ENCODE results near the gene PTPRN2.

Gene PTPRN2

GRCh38 chr7:157521061-157521731, 1066.4 kb downstream of the PTPRN2 start:
- no peak overlapping the region for H2AFZ ChIP-seq (ENCODE audit: low read length)
- peak overlapping the region; percentile 92 for H3K18ac ChIP-seq (ENCODE audit: low read length)
- H2BK120ac ChIP-seq (ENCODE audit: low read depth, low read length), result peak overlapping the region; percentile 4
- peaks cover 4 to 8% of the 10 kb centered on the region in 2 donors for H3K9me3 ChIP-seq (replicated peaks in 1 of 2; ENCODE audit: control insufficient read depth in 2 of 2, insufficient read depth in 1 of 2, low read depth in 1 of 2, low read length in 2 of 2)
- H3K4ac ChIP-seq (ENCODE audit: low read length), result no peak overlapping the region
- H3K79me1 ChIP-seq (ENCODE audit: low read depth, low read length), result peaks cover 1% of the 10 kb centered on the region
- no peak overlapping the region for H4K8ac ChIP-seq (ENCODE audit: low read depth, low read length)
- H3K9ac ChIP-seq (ENCODE audit: low read depth, low read length, poor library complexity), result peak overlapping the region; percentile 75
- no peak overlapping the region for H2BK5ac ChIP-seq (ENCODE audit: low read length)
- peak overlapping the region; percentile 43 for H2BK15ac ChIP-seq (ENCODE audit: low read length)
- peak overlapping the region; percentile 91 for H2AK5ac ChIP-seq (ENCODE audit: low read depth, low read length)
- H3K23ac ChIP-seq (ENCODE audit: low read depth, low read length, poor library complexity), result peak overlapping the region; percentile 87
- DNase-seq (ENCODE audit: low spot score), result no peak
- H3K4me3 ChIP-seq (ENCODE audit: low read length in 2 of 2), result no peak overlapping the region
- H2BK12ac ChIP-seq (ENCODE audit: low read length), result peak overlapping the region; percentile 88
- H3K27me3 ChIP-seq (ENCODE audit: control insufficient read depth in 3 of 3, insufficient read depth in 3 of 3, low read depth in 1 of 3, low read length in 3 of 3), result no peaks in the 10 kb centered on the region
- H3K4me1 ChIP-seq (ENCODE audit: control insufficient read depth in 2 of 2, insufficient read depth in 1 of 2, low read depth in 1 of 2, low read length in 2 of 2), result peaks cover 11 to 15% of the 10 kb centered on the region in 2 donors
- no peaks in the 10 kb centered on the region for H3K36me3 ChIP-seq (replicated peaks in 1 of 2; ENCODE audit: control insufficient read depth in 2 of 2, insufficient read depth in 2 of 2, low read length in 2 of 2)
- no peak overlapping the region for H3K27ac ChIP-seq (replicated peaks; ENCODE audit: low read length)
- H4K91ac ChIP-seq (ENCODE audit: low read depth, low read length, poor library complexity), result no peak overlapping the region
- WGBS, 2 donors (ENCODE audit: extremely low coverage in 2 of 2, insufficient read length in 2 of 2, insufficient replicate concordance in 1 of 2), result no CpG with 5 or more reads among the region's 28 CpGs
- H3K4me2 ChIP-seq (ENCODE audit: insufficient read depth, low read length, poor library complexity, severe bottlenecking), result no peak overlapping the region
- H3K14ac ChIP-seq (ENCODE audit: low read length), result peak overlapping the region; percentile 84

- peak overlapping the region; percentile 68 for H3K18ac ChIP-seq (ENCODE audit: low read length)
- H3K14ac ChIP-seq (ENCODE audit: low read length), result no peak overlapping the region
- H2BK12ac ChIP-seq (ENCODE audit: low read length), result no peak overlapping the region
- no peak overlapping the region for H3K4me3 ChIP-seq (ENCODE audit: low read length in 2 of 2)
- H2AFZ ChIP-seq (ENCODE audit: low read length), result no peak overlapping the region
- DNase-seq (ENCODE audit: low spot score), result no peak
- H4K8ac ChIP-seq (ENCODE audit: low read depth, low read length), result no peak overlapping the region
- no peak overlapping the region for H2AK5ac ChIP-seq (ENCODE audit: low read depth, low read length)
- no peak overlapping the region for H2BK120ac ChIP-seq (ENCODE audit: low read depth, low read length)
- H3K23ac ChIP-seq (ENCODE audit: low read depth, low read length, poor library complexity), result no peak overlapping the region
- no peak overlapping the region for H3K27ac ChIP-seq (replicated peaks; ENCODE audit: low read length)
- H3K4me1 ChIP-seq (ENCODE audit: control insufficient read depth in 2 of 2, insufficient read depth in 1 of 2, low read depth in 1 of 2, low read length in 2 of 2), result peaks cover 8 to 15% of the 10 kb centered on the region in 2 donors
- no peak overlapping the region for H4K91ac ChIP-seq (ENCODE audit: low read depth, low read length, poor library complexity)
- no peak overlapping the region for H3K4ac ChIP-seq (ENCODE audit: low read length)
- H3K27me3 ChIP-seq (ENCODE audit: control insufficient read depth in 3 of 3, insufficient read depth in 3 of 3, low read depth in 1 of 3, low read length in 3 of 3), result no peaks in the 10 kb centered on the region
- H3K9ac ChIP-seq (ENCODE audit: low read depth, low read length, poor library complexity), result no peak overlapping the region
- no peak overlapping the region for H2BK15ac ChIP-seq (ENCODE audit: low read length)
- no peak overlapping the region for H3K4me2 ChIP-seq (ENCODE audit: insufficient read depth, low read length, poor library complexity, severe bottlenecking)
- no peak overlapping the region for H2BK5ac ChIP-seq (ENCODE audit: low read length)
- no CpG with 5 or more reads among the region's 8 CpGs for WGBS, 2 donors (ENCODE audit: extremely low coverage in 2 of 2, insufficient read length in 2 of 2, insufficient replicate concordance in 1 of 2)
- no peaks in the 10 kb centered on the region for H3K36me3 ChIP-seq (replicated peaks in 1 of 2; ENCODE audit: control insufficient read depth in 2 of 2, insufficient read depth in 2 of 2, low read length in 2 of 2)
- peaks cover 1% of the 10 kb centered on the region for H3K79me1 ChIP-seq (ENCODE audit: low read depth, low read length)
- H3K9me3 ChIP-seq (replicated peaks in 1 of 2; ENCODE audit: control insufficient read depth in 2 of 2, insufficient read depth in 1 of 2, low read depth in 1 of 2, low read length in 2 of 2), result peaks cover 4 to 8% of the 10 kb centered on the region in 2 donors
These were observed 1067.4 kb downstream of the PTPRN2 start for GRCh38 chr7:157520249-157520648.

GRCh38 chr7:157519798-157520244, 1067.8 kb downstream of the PTPRN2 start:
- H3K4me3 ChIP-seq (ENCODE audit: low read length in 2 of 2), result no peak overlapping the region
- peaks cover 4 to 8% of the 10 kb centered on the region in 2 donors for H3K9me3 ChIP-seq (replicated peaks in 1 of 2; ENCODE audit: control insufficient read depth in 2 of 2, insufficient read depth in 1 of 2, low read depth in 1 of 2, low read length in 2 of 2)
- H3K27me3 ChIP-seq (ENCODE audit: control insufficient read depth in 3 of 3, insufficient read depth in 3 of 3, low read depth in 1 of 3, low read length in 3 of 3), result no peaks in the 10 kb centered on the region
- no peak overlapping the region for H4K8ac ChIP-seq (ENCODE audit: low read depth, low read length)
- no peak overlapping the region for H3K14ac ChIP-seq (ENCODE audit: low read length)
- H2BK5ac ChIP-seq (ENCODE audit: low read length), result no peak overlapping the region
- peak overlapping the region; percentile 69 for H2AK5ac ChIP-seq (ENCODE audit: low read depth, low read length)
- H2BK120ac ChIP-seq (ENCODE audit: low read depth, low read length), result no peak overlapping the region
- peak overlapping the region; percentile 69 for H2AFZ ChIP-seq (ENCODE audit: low read length)
- WGBS, 2 donors (ENCODE audit: extremely low coverage in 2 of 2, insufficient read length in 2 of 2, insufficient replicate concordance in 1 of 2), result no CpG with 5 or more reads among the region's 16 CpGs
- no peak overlapping the region for H3K23ac ChIP-seq (ENCODE audit: low read depth, low read length, poor library complexity)
- no peaks in the 10 kb centered on the region for H3K36me3 ChIP-seq (replicated peaks in 1 of 2; ENCODE audit: control insufficient read depth in 2 of 2, insufficient read depth in 2 of 2, low read length in 2 of 2)
- peaks cover 8 to 15% of the 10 kb centered on the region in 2 donors for H3K4me1 ChIP-seq (ENCODE audit: control insufficient read depth in 2 of 2, insufficient read depth in 1 of 2, low read depth in 1 of 2, low read length in 2 of 2)
- H3K79me1 ChIP-seq (ENCODE audit: low read depth, low read length), result peaks cover 1% of the 10 kb centered on the region
- H3K4ac ChIP-seq (ENCODE audit: low read length), result no peak overlapping the region
- no peak for DNase-seq (ENCODE audit: low spot score)
- peak overlapping the region; percentile 43 for H2BK15ac ChIP-seq (ENCODE audit: low read length)
- H3K27ac ChIP-seq (replicated peaks; ENCODE audit: low read length), result no peak overlapping the region
- no peak overlapping the region for H2BK12ac ChIP-seq (ENCODE audit: low read length)
- no peak overlapping the region for H3K4me2 ChIP-seq (ENCODE audit: insufficient read depth, low read length, poor library complexity, severe bottlenecking)
- no peak overlapping the region for H3K9ac ChIP-seq (ENCODE audit: low read depth, low read length, poor library complexity)
- H4K91ac ChIP-seq (ENCODE audit: low read depth, low read length, poor library complexity), result no peak overlapping the region
- peak overlapping the region; percentile 68 for H3K18ac ChIP-seq (ENCODE audit: low read length)

- no peak overlapping the region for H3K4me2 ChIP-seq (ENCODE audit: insufficient read depth, low read length, poor library complexity, severe bottlenecking)
- no peak overlapping the region for H2AK5ac ChIP-seq (ENCODE audit: low read depth, low read length)
- DNase-seq (ENCODE audit: low spot score), result no peak
- no peak overlapping the region for H3K23ac ChIP-seq (ENCODE audit: low read depth, low read length, poor library complexity)
- H3K4ac ChIP-seq (ENCODE audit: low read length), result no peak overlapping the region
- no peak overlapping the region for H4K8ac ChIP-seq (ENCODE audit: low read depth, low read length)
- H2BK5ac ChIP-seq (ENCODE audit: low read length), result no peak overlapping the region
- H3K4me3 ChIP-seq (ENCODE audit: low read length in 2 of 2), result no peak overlapping the region
- no peaks in the 10 kb centered on the region for H3K27me3 ChIP-seq (ENCODE audit: control insufficient read depth in 3 of 3, insufficient read depth in 3 of 3, low read depth in 1 of 3, low read length in 3 of 3)
- H3K4me1 ChIP-seq (ENCODE audit: control insufficient read depth in 2 of 2, insufficient read depth in 1 of 2, low read depth in 1 of 2, low read length in 2 of 2), result peaks cover 8 to 15% of the 10 kb centered on the region in 2 donors
- no peak overlapping the region for H2BK15ac ChIP-seq (ENCODE audit: low read length)
- no peak overlapping the region for H2BK12ac ChIP-seq (ENCODE audit: low read length)
- H2BK120ac ChIP-seq (ENCODE audit: low read depth, low read length), result no peak overlapping the region
- peak overlapping the region; percentile 76 for H3K18ac ChIP-seq (ENCODE audit: low read length)
- H3K9me3 ChIP-seq (replicated peaks in 1 of 2; ENCODE audit: control insufficient read depth in 2 of 2, insufficient read depth in 1 of 2, low read depth in 1 of 2, low read length in 2 of 2), result peaks cover 4 to 8% of the 10 kb centered on the region in 2 donors
- H3K14ac ChIP-seq (ENCODE audit: low read length), result no peak overlapping the region
- no peak overlapping the region for H4K91ac ChIP-seq (ENCODE audit: low read depth, low read length, poor library complexity)
- H3K9ac ChIP-seq (ENCODE audit: low read depth, low read length, poor library complexity), result no peak overlapping the region
- H2AFZ ChIP-seq (ENCODE audit: low read length), result no peak overlapping the region
- WGBS, 2 donors (ENCODE audit: extremely low coverage in 2 of 2, insufficient read length in 2 of 2, insufficient replicate concordance in 1 of 2), result no CpG with 5 or more reads among the region's 10 CpGs
- no peaks in the 10 kb centered on the region for H3K36me3 ChIP-seq (replicated peaks in 1 of 2; ENCODE audit: control insufficient read depth in 2 of 2, insufficient read depth in 2 of 2, low read length in 2 of 2)
- H3K27ac ChIP-seq (replicated peaks; ENCODE audit: low read length), result no peak overlapping the region
- peaks cover 1% of the 10 kb centered on the region for H3K79me1 ChIP-seq (ENCODE audit: low read depth, low read length)
These were observed 1068.4 kb downstream of the PTPRN2 start for GRCh38 chr7:157519246-157519645.
